ENCODE measurements around the gene UCN. TPM values are rescaled to one million over a fixed set of nuclear protein-coding genes. Genes with fewer than 3 reads are reported as not detected.

Gene UCN
- total RNA-seq, 1 experiment from 2014 or later: 7.9 TPM

DNA sequence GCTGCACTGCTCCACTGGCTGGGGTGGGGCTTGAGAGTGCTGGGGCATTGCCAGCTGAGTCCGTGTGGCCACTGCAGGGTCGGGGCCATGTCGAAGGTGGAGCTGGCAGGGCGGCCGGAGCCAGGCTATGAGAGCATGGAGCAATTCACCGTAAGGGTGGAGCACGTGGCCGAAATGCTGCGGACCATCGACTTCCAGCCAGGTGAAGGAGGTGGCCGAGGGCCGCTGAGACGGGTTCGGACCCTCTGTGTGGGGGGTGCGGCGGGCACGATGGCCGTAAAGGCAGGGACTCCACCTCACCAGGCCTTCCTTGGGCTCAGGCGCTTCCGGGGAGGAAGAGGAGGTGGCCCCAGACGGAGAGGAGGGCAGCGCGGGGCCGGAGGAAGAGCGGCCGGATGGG lies 2.1 kb downstream of the UCN start:
- peaks cover 16% of the 10 kb centered on the region for H3K36me3 Mint-ChIP-seq (ENCODE audit: insufficient read depth, unreplicated experiment)
- POLR2A ChIA-PET: interaction anchor here (3.6 kb wide), 1 partner anchor 17 kb away, joined by 13 read pairs; the partner anchor contains the start of gene MPV17
- H3K27me3 Mint-ChIP-seq (ENCODE audit: insufficient read depth, unreplicated experiment): no peaks in the 10 kb centered on the region
- TF ChIP-seq CTCF (IDR thresholded peaks at IDR 0.05; ENCODE audit: unreplicated experiment): no peak
- intact Hi-C loops (cut with micrococcal nuclease): no loop called here
- DNase-seq (ENCODE audit: unreplicated experiment): no peak
- no TSS peak for BruUV-seq (replicated peaks)
- no peak overlapping the region for H3K27ac Mint-ChIP-seq (ENCODE audit: low read depth, unreplicated experiment)
- no peak overlapping the region for H3K4me3 Mint-ChIP-seq (ENCODE audit: unreplicated experiment)
- no peaks in the 10 kb centered on the region for H3K4me1 Mint-ChIP-seq (ENCODE audit: insufficient read depth, unreplicated experiment)
- CTCF ChIA-PET: interaction anchor here (0.9 to 5.0 kb wide), 4 partner anchors 9 to 207 kb away, joined by 3 to 52 read pairs (median 4); no protein-coding TSS in a partner anchor
- H3K9me3 Mint-ChIP-seq (ENCODE audit: unreplicated experiment): no peaks in the 10 kb centered on the region

- no peak overlapping the region for H3K27ac Mint-ChIP-seq (ENCODE audit: low read depth, unreplicated experiment)
- no peak overlapping the region for H3K4me3 Mint-ChIP-seq (ENCODE audit: unreplicated experiment)
- intact Hi-C loops (cut with micrococcal nuclease): no loop called here
- CTCF ChIA-PET: interaction anchor here (0.6 to 5.0 kb wide), 6 partner anchors 10 to 206 kb away, joined by 3 to 52 read pairs (median 5); no protein-coding TSS in a partner anchor
- no peaks in the 10 kb centered on the region for H3K4me1 Mint-ChIP-seq (ENCODE audit: insufficient read depth, unreplicated experiment)
- no peaks in the 10 kb centered on the region for H3K9me3 Mint-ChIP-seq (ENCODE audit: unreplicated experiment)
- H3K27me3 Mint-ChIP-seq (ENCODE audit: insufficient read depth, unreplicated experiment): no peaks in the 10 kb centered on the region
- TF ChIP-seq CTCF (IDR thresholded peaks at IDR 0.05; ENCODE audit: unreplicated experiment): no peak
- DNase-seq (ENCODE audit: unreplicated experiment): no peak
- peaks cover 14% of the 10 kb centered on the region for H3K36me3 Mint-ChIP-seq (ENCODE audit: insufficient read depth, unreplicated experiment)
- no TSS peak for BruUV-seq (replicated peaks)
- POLR2A ChIA-PET: interaction anchor here (3.6 kb wide), 1 partner anchor 17 kb away, joined by 13 read pairs; the partner anchor contains the start of gene MPV17
These were observed 2.7 kb downstream of the UCN start for GRCh38 chr2:27305516-27305915.

GRCh38 chr2:27304488-27305240 lies 3.6 kb downstream of the UCN start:
- POLR2A ChIA-PET: interaction anchor here (1.0 to 3.6 kb wide), 2 partner anchors 11 to 18 kb away, joined by 4 to 13 read pairs; partner anchors contain the start of gene MPV17
- peaks cover 10% of the 10 kb centered on the region for H3K36me3 Mint-ChIP-seq (ENCODE audit: insufficient read depth, unreplicated experiment)
- no peak overlapping the region for H3K27ac Mint-ChIP-seq (ENCODE audit: low read depth, unreplicated experiment)
- no TSS peak for BruUV-seq (replicated peaks)
- no peaks in the 10 kb centered on the region for H3K27me3 Mint-ChIP-seq (ENCODE audit: insufficient read depth, unreplicated experiment)
- no peaks in the 10 kb centered on the region for H3K9me3 Mint-ChIP-seq (ENCODE audit: unreplicated experiment)
- CTCF ChIA-PET: interaction anchor here (0.6 to 5.0 kb wide), 14 partner anchors 13 to 343 kb away, joined by 3 to 52 read pairs (median 11); partner anchors contain the start of genes KHK, MPV17 and TRIM54
- no peak overlapping the region for H3K4me3 Mint-ChIP-seq (ENCODE audit: unreplicated experiment)
- H3K4me1 Mint-ChIP-seq (ENCODE audit: insufficient read depth, unreplicated experiment): no peaks in the 10 kb centered on the region
- TF ChIP-seq CTCF (IDR thresholded peaks at IDR 0.05; ENCODE audit: unreplicated experiment): no peak
- intact Hi-C loops (cut with micrococcal nuclease): no loop called here
- DNase-seq (ENCODE audit: unreplicated experiment): no peak
